Measurements from ENCODE around the gene MFGE8.
"Not testable (repeated sequence)": the region's sequence is repeated elsewhere in the genome, so short reads cannot be mapped to it uniquely, and the experiment has no call there.

DNA sequence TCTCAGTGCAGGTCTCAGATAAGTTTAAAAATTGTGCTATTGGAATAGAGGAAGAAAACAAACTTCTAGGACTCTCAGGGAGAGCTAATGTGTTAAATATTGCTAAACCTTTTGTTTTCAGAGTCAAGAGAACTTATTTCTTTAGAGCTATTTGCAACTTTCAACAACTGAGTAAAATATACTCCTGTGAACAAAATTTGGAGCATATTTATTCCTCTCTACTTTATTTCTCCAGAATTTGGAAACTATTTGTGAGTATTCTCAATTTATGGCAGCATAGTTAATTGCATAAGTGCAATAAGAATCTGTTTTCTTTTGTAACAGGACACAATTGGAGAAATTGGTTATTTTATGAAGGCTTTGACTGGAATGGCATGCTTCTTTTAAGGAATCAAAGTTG lies 15.0 kb upstream of the MFGE8 start:
- TF ChIP-seq, protein P1, sequence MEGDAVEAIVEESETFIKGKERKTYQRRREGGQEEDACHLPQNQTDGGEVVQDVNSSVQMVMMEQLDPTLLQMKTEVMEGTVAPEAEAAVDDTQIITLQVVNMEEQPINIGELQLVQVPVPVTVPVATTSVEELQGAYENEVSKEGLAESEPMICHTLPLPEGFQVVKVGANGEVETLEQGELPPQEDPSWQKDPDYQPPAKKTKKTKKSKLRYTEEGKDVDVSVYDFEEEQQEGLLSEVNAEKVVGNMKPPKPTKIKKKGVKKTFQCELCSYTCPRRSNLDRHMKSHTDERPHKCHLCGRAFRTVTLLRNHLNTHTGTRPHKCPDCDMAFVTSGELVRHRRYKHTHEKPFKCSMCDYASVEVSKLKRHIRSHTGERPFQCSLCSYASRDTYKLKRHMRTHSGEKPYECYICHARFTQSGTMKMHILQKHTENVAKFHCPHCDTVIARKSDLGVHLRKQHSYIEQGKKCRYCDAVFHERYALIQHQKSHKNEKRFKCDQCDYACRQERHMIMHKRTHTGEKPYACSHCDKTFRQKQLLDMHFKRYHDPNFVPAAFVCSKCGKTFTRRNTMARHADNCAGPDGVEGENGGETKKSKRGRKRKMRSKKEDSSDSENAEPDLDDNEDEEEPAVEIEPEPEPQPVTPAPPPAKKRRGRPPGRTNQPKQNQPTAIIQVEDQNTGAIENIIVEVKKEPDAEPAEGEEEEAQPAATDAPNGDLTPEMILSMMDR (IDR thresholded peaks at IDR 0.05 in 4 of 5, conservative IDR thresholded peaks at IDR 0.05 in 1 of 5), result not testable (repeated sequence)
- not testable (repeated sequence) for TF ChIP-seq POLR2A (IDR thresholded peaks at IDR 0.05)
